MCF 10A (cell line): ENCODE measurements around the gene MMP28. TPM values are rescaled to one million over a fixed set of nuclear protein-coding genes. Genes with fewer than 3 reads are reported as not detected.

ENCODE experiments used
- BruUV-seq: library from RNA; stranded (reverse); fragments of 400-500 nt; replicated peaks from 2 replicates; lab custom pipeline; 2021; lab: Mats Ljungman, UMichigan
- CTCF ChIA-PET: fragments of 300-600 bp; sonication (Branson Sonifier 250); formaldehyde crosslinking; extraction: SDS; loops from one replicate; lab custom pipeline; 2021; ENCODE audit warnings: antibody characterized with exemption, inconsistent platforms; lab: Yijun Ruan, JAX
- POLR2A ChIA-PET: fragments of 300-600, 350-650 bp; sonication (Branson Sonifier 250); formaldehyde crosslinking; extraction: SDS; loops from one replicate; lab custom pipeline; 2020; ENCODE audit warnings: antibody characterized with exemption, inconsistent platforms; lab: Yijun Ruan, JAX
- DNase-seq: peaks from one replicate; pipeline ENCODE4 v3.0.0-alpha.2; 2018; ENCODE audit not compliant: unreplicated experiment
- H3K27ac Mint-ChIP-seq: one replicate; pipeline ENCODE4 v1.8.0; 2022; ENCODE audit warnings: mild to moderate bottlenecking, low read depth, mixed read lengths; ENCODE audit not compliant: unreplicated experiment
- H3K27me3 Mint-ChIP-seq: one replicate; pipeline ENCODE4 v1.8.0; 2022; ENCODE audit warnings: mixed read lengths; ENCODE audit not compliant: insufficient read depth, unreplicated experiment
- H3K36me3 Mint-ChIP-seq: one replicate; pipeline ENCODE4 v1.8.0; 2022; ENCODE audit warnings: mild to moderate bottlenecking, moderate library complexity, mixed read lengths; ENCODE audit not compliant: insufficient read depth, unreplicated experiment
- H3K4me1 Mint-ChIP-seq: one replicate; pipeline ENCODE4 v1.8.0; 2022; ENCODE audit warnings: mixed read lengths; ENCODE audit not compliant: insufficient read depth, unreplicated experiment
- H3K4me3 Mint-ChIP-seq: one replicate; pipeline ENCODE4 v1.8.0; 2022; ENCODE audit warnings: mild to moderate bottlenecking, moderate library complexity, mixed read lengths; ENCODE audit not compliant: unreplicated experiment
- H3K9me3 Mint-ChIP-seq: one replicate; pipeline ENCODE4 v1.8.0; 2022; ENCODE audit warnings: mixed read lengths; ENCODE audit not compliant: unreplicated experiment
- intact Hi-C: fragments of 100-400 bp; cut with micrococcal nuclease; formaldehyde crosslinking; loops from 2 replicates; pipeline ENCODE4 v1.14.1; 2022
- total RNA-seq: library from RNA; stranded (reverse); gene quantifications from 2 replicates; pipeline ENCODE4 v1.2.3, GENCODE V29; 2022
- TF ChIP-seq, protein P1 (sequence below): fragments of 200-600 bp; IDR thresholded peaks from one replicate; pipeline ENCODE4 v1.8.0; 2022; ENCODE audit warnings: antibody characterized with exemption, mild to moderate bottlenecking; ENCODE audit not compliant: unreplicated experiment

The MMP28 gene
- total RNA-seq, 1 experiment from 2014 or later, result 27.4 TPM

DNA sequence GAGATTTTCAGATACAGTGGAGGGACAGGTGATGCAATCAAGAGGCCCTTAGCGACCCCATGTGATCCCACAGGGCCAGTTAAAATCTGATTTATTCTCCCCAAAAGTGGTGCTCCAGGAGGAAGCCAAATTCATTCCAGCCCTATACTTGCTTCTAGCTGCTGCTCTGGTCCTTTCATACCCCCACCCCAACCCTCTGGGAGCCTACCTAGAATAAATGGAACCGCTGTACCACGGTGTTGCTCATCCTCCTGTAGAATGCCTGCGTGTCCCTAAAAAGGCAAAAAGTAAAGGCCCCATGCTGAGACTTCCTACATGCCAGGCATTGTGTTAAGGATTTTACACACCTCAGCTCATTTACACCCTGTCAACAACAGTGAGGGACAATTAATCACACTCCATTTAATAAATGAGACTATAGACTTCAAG lies 66.0 kb downstream of the MMP28 start:
- ChIA-PET POLR2A (interaction anchor here (0.6 to 1.7 kb wide), 2 partner anchors 17 to 815 kb away, joined by 3 to 4 read pairs; no protein-coding TSS in a partner anchor), CTCF (interaction anchor here (0.6 to 11.3 kb wide), 3 partner anchors 12 to 34 kb away, joined by 3 to 81 read pairs (median 6); no protein-coding TSS in a partner anchor)
- TF ChIP-seq, protein P1, sequence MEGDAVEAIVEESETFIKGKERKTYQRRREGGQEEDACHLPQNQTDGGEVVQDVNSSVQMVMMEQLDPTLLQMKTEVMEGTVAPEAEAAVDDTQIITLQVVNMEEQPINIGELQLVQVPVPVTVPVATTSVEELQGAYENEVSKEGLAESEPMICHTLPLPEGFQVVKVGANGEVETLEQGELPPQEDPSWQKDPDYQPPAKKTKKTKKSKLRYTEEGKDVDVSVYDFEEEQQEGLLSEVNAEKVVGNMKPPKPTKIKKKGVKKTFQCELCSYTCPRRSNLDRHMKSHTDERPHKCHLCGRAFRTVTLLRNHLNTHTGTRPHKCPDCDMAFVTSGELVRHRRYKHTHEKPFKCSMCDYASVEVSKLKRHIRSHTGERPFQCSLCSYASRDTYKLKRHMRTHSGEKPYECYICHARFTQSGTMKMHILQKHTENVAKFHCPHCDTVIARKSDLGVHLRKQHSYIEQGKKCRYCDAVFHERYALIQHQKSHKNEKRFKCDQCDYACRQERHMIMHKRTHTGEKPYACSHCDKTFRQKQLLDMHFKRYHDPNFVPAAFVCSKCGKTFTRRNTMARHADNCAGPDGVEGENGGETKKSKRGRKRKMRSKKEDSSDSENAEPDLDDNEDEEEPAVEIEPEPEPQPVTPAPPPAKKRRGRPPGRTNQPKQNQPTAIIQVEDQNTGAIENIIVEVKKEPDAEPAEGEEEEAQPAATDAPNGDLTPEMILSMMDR, result no peak
- Mint-ChIP-seq H3K4me3 (no peak overlapping the region), H3K36me3 (peaks cover 28% of the 10 kb centered on the region), H3K4me1 (peaks cover 25% of the 10 kb centered on the region), H3K27ac (no peak overlapping the region), H3K27me3 (no peaks in the 10 kb centered on the region), H3K9me3 (no peaks in the 10 kb centered on the region)
- intact Hi-C loops, result no loop called here
- BruUV-seq, result no TSS peak
- DNase-seq, result no peak

DNA sequence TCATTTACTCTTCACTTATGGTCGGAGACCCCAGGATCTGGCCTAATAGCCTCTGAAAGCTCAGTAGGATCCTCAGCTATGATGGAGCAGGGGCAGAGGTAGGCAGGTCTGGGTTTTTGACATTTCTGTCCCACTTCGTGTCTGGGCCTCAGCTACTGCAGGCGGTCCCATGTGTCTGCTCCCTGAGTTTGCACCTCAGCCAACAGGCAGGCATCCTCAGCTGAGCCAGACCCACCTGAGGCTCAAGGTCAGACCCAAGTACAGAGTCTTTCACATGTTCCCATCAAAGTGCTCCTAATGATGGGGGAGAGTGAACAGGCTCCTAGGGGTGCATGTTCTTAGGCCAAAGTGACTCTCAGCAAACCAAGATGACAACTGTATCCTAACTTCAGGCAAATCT lies 66.9 kb downstream of the MMP28 start:
- Mint-ChIP-seq H3K36me3 (peaks cover 36% of the 10 kb centered on the region), H3K9me3 (no peaks in the 10 kb centered on the region), H3K4me1 (peaks cover 25% of the 10 kb centered on the region), H3K4me3 (no peak overlapping the region), H3K27me3 (no peaks in the 10 kb centered on the region), H3K27ac (no peak overlapping the region)
- CTCF ChIA-PET, result interaction anchor here (2.2 to 11.3 kb wide), 3 partner anchors 19 to 115 kb away, joined by 6 to 81 read pairs (median 17); no protein-coding TSS in a partner anchor
- no TSS peak for BruUV-seq
- POLR2A ChIA-PET, result interaction anchor here (1.2 kb wide), 1 partner anchor 11 kb away, joined by 3 read pairs; no protein-coding TSS in a partner anchor
- intact Hi-C loops, result no loop called here
- DNase-seq, result no peak
- TF ChIP-seq, protein P1, result no peak

DNA sequence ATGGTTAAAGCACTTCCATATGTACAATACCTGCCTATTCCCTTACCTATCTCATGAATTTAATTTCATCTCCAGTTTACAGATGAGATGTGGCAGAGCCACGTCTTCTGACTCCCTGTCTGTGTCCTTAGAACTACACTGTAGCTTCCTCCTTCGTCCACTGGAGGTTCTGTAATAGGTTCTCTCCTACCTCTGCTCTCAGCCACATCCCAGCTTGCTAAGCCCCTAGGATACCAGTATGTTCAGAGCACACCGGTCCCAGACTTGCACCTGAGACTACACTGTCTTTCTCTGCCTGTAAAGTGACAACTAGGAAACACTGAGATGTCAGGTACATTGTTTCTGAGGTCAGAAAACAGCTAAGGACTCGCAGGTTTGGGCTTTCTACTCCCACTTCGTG lies 67.8 kb downstream of the MMP28 start:
- no peak for DNase-seq
- Mint-ChIP-seq H3K27ac (no peak overlapping the region), H3K9me3 (no peaks in the 10 kb centered on the region), H3K4me3 (no peak overlapping the region), H3K36me3 (peaks cover 40% of the 10 kb centered on the region), H3K27me3 (no peaks in the 10 kb centered on the region), H3K4me1 (peaks cover 25% of the 10 kb centered on the region)
- intact Hi-C loops, result no loop called here
- BruUV-seq, result no TSS peak
- TF ChIP-seq, protein P1, result no peak
- ChIA-PET POLR2A (interaction anchor here (1.5 to 1.6 kb wide), 2 partner anchors 16 to 18 kb away, joined by 3 to 4 read pairs; no protein-coding TSS in a partner anchor), CTCF (interaction anchor here (2.2 to 11.3 kb wide), 4 partner anchors 20 to 114 kb away, joined by 6 to 81 read pairs (median 14); no protein-coding TSS in a partner anchor)

DNA sequence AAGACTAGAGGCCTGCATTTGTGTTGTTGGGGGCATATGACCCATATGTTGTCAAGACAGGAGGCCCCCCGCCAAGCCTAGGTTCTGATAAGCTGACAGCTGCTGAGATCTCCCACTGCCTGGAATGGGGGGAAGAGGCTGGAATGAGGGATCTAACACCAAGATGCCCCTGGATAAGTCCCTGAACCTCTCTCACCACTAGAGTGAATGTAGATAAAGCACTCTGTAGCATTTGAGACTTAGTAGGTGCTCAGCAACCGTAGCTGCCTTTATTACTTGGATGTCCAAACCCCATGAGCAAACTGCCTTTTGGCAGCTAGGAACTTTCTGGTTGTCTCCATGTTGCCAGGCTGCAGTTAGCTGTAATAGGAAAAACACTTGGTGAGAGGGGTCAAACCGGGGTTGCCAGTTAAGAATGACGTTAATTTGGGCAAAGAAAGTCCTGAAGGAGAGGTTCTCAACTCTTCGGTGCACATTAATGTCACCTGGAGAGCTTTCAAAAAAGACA lies 68.4 kb downstream of the MMP28 start:
- no peak for DNase-seq
- ChIA-PET CTCF (interaction anchor here (0.6 to 11.3 kb wide), 6 partner anchors 21 to 213 kb away, joined by 3 to 81 read pairs (median 8); no protein-coding TSS in a partner anchor), POLR2A (interaction anchor here (1.2 to 1.6 kb wide), 3 partner anchors 16 to 27 kb away, joined by 3 to 4 read pairs (median 3); no protein-coding TSS in a partner anchor)
- peaks cover 25% of the 10 kb centered on the region for H3K4me1 Mint-ChIP-seq
- intact Hi-C loops, result no loop called here
- H3K27ac Mint-ChIP-seq, result peak overlapping the region; percentile 77
- no peak overlapping the region for H3K4me3 Mint-ChIP-seq
- H3K36me3 Mint-ChIP-seq, result peaks cover 43% of the 10 kb centered on the region
- TF ChIP-seq, protein P1, result no peak
- no peaks in the 10 kb centered on the region for H3K27me3 Mint-ChIP-seq
- no peaks in the 10 kb centered on the region for H3K9me3 Mint-ChIP-seq
- no TSS peak for BruUV-seq
